ENCODE results near the gene FZD4.

FZD4 gene

GRCh38 chr11:86955361-86956120, at the start of gene FZD4 (continued):
- TF ChIP-seq ZNF776 (tag by site-specific recombination; IDR thresholded peaks at IDR 0.05; ENCODE audit: borderline replicate concordance), result no peak
- TF ChIP-seq ZNF433 (tag by site-specific recombination; IDR thresholded peaks at IDR 0.05; ENCODE audit: low read depth), result no peak
- peak; percentile 76 for TF ChIP-seq GLIS2 (tag by site-specific recombination; IDR thresholded peaks at IDR 0.05)
- no peak for TF ChIP-seq GLI2 (tag by site-specific recombination; IDR thresholded peaks at IDR 0.05; ENCODE audit: borderline replicate concordance, low read depth)
- TF ChIP-seq HOXC10 (CRISPR knock-in tag; IDR thresholded peaks at IDR 0.05), result no peak
- no peak for TF ChIP-seq ZNF677 (tag by site-specific recombination; IDR thresholded peaks at IDR 0.05)
- TF ChIP-seq ZNF248 (tag by site-specific recombination; IDR thresholded peaks at IDR 0.05), result no peak
- TF ChIP-seq HOXA7 (CRISPR knock-in tag; IDR thresholded peaks at IDR 0.05; ENCODE audit: borderline replicate concordance), result no peak
- TF ChIP-seq, protein P1, sequence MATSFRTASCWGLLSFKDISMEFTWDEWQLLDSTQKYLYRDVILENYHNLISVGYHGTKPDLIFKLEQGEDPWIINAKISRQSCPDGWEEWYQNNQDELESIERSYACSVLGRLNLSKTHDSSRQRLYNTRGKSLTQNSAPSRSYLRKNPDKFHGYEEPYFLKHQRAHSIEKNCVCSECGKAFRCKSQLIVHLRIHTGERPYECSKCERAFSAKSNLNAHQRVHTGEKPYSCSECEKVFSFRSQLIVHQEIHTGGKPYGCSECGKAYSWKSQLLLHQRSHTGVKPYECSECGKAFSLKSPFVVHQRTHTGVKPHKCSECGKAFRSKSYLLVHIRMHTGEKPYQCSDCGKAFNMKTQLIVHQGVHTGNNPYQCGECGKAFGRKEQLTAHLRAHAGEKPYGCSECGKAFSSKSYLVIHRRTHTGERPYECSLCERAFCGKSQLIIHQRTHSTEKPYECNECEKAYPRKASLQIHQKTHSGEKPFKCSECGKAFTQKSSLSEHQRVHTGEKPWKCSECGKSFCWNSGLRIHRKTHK (tag by site-specific recombination; IDR thresholded peaks at IDR 0.05), result no peak
- no peak for TF ChIP-seq ZSCAN23 (tag by site-specific recombination; IDR thresholded peaks at IDR 0.05)
- no peak for TF ChIP-seq ZNF426 (tag by site-specific recombination; IDR thresholded peaks at IDR 0.05)
- no peak for TF ChIP-seq ZNF561 (tag by site-specific recombination; IDR thresholded peaks at IDR 0.05; ENCODE audit: borderline replicate concordance)
- no peak for TF ChIP-seq ZNF76 (tag by site-specific recombination; IDR thresholded peaks at IDR 0.05; ENCODE audit: borderline replicate concordance, low read depth)
- no peak for TF ChIP-seq ZNF664 (tag by site-specific recombination; IDR thresholded peaks at IDR 0.05)
- TF ChIP-seq ZNF747 (tag by site-specific recombination; IDR thresholded peaks at IDR 0.05), result no peak
- no peak for TF ChIP-seq ZNF529 (tag by site-specific recombination; IDR thresholded peaks at IDR 0.05; ENCODE audit: insufficient replicate concordance)
- TF ChIP-seq ZBTB1 (tag by site-specific recombination; IDR thresholded peaks at IDR 0.05), result no peak
- TF ChIP-seq ZNF658 (tag by site-specific recombination; IDR thresholded peaks at IDR 0.05), result no peak
- no peak for TF ChIP-seq ZNF292 (tag by site-specific recombination; IDR thresholded peaks at IDR 0.05; ENCODE audit: borderline replicate concordance, low read depth)
- TF ChIP-seq ZIC2 (tag by site-specific recombination; IDR thresholded peaks at IDR 0.05), result peak; percentile 13
- no peak for TF ChIP-seq MEIS1 (CRISPR knock-in tag; IDR thresholded peaks at IDR 0.05; ENCODE audit: borderline replicate concordance)
- TF ChIP-seq ZNF596 (tag by site-specific recombination; IDR thresholded peaks at IDR 0.05), result no peak
- no peak for TF ChIP-seq YY1 (tag by site-specific recombination; IDR thresholded peaks at IDR 0.05)
- TF ChIP-seq, protein P2, sequence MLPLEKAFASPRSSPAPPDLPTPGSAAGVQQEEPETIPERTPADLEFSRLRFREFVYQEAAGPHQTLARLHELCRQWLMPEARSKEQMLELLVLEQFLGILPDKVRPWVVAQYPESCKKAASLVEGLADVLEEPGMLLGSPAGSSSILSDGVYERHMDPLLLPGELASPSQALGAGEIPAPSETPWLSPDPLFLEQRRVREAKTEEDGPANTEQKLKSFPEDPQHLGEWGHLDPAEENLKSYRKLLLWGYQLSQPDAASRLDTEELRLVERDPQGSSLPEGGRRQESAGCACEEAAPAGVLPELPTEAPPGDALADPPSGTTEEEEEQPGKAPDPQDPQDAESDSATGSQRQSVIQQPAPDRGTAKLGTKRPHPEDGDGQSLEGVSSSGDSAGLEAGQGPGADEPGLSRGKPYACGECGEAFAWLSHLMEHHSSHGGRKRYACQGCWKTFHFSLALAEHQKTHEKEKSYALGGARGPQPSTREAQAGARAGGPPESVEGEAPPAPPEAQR (tag by site-specific recombination; IDR thresholded peaks at IDR 0.05), result no peak
- TF ChIP-seq PRDM1 (tag by site-specific recombination; IDR thresholded peaks at IDR 0.05), result no peak
- no peak for TF ChIP-seq ZNF610 (tag by site-specific recombination; IDR thresholded peaks at IDR 0.05; ENCODE audit: borderline replicate concordance)
- TF ChIP-seq, protein P3, sequence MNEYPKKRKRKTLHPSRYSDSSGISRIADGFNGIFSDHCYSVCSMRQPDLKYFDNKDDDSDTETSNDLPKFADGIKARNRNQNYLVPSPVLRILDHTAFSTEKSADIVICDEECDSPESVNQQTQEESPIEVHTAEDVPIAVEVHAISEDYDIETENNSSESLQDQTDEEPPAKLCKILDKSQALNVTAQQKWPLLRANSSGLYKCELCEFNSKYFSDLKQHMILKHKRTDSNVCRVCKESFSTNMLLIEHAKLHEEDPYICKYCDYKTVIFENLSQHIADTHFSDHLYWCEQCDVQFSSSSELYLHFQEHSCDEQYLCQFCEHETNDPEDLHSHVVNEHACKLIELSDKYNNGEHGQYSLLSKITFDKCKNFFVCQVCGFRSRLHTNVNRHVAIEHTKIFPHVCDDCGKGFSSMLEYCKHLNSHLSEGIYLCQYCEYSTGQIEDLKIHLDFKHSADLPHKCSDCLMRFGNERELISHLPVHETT (tag by site-specific recombination; IDR thresholded peaks at IDR 0.05), result no peak
- TF ChIP-seq ZNF645 (tag by site-specific recombination; IDR thresholded peaks at IDR 0.05), result no peak
- no peak for TF ChIP-seq ZFP3 (tag by site-specific recombination; IDR thresholded peaks at IDR 0.05; ENCODE audit: low read depth)
- no peak for TF ChIP-seq GLIS1 (tag by site-specific recombination; IDR thresholded peaks at IDR 0.05)
- TF ChIP-seq BCL11A (tag by site-specific recombination; IDR thresholded peaks at IDR 0.05; ENCODE audit: low read depth), result 0 out of 2 replicates have a peak, but pooled peaks have one; percentile 25
- TF ChIP-seq ZNF623 (tag by site-specific recombination; IDR thresholded peaks at IDR 0.05), result no peak
- TF ChIP-seq ZNF701 (tag by site-specific recombination; IDR thresholded peaks at IDR 0.05), result no peak
- 0 out of 2 replicates have a peak, but pooled peaks have one; percentile 19 for TF ChIP-seq KLF17 (tag by site-specific recombination; IDR thresholded peaks at IDR 0.05)

Measured in HEK293 (cell line).